Neuronal stem cell (in vitro differentiated cells): ENCODE results near the gene MPP2.

Source experiments
- DNase-seq: peaks from one replicate; pipeline ENCODE4 v3.0.0-alpha.2; 2013; ENCODE audit warnings: low spot score
- H2AFZ ChIP-seq: one replicate; pipeline ENCODE4 v1.6.1; 2013; ENCODE audit warnings: mild to moderate bottlenecking, low read length, inconsistent platforms
- H2AK5ac ChIP-seq: 2 replicates; pipeline ENCODE4 v1.6.1; 2013; ENCODE audit warnings: low read depth, mild to moderate bottlenecking, inconsistent platforms, low read length, moderate library complexity, mixed read lengths
- H2BK120ac ChIP-seq: 2 replicates; pipeline ENCODE4 v1.6.1; 2013; ENCODE audit warnings: low read depth, mild to moderate bottlenecking, inconsistent platforms, low read length, moderate library complexity, mixed read lengths
- H2BK12ac ChIP-seq: one replicate; pipeline ENCODE4 v1.6.1; 2013; ENCODE audit warnings: low read length, inconsistent platforms
- H2BK15ac ChIP-seq: 2 replicates; pipeline ENCODE4 v1.6.1; 2013; ENCODE audit warnings: mild to moderate bottlenecking, low read length, inconsistent platforms, mixed read lengths
- H2BK5ac ChIP-seq: one replicate; pipeline ENCODE4 v1.6.1; 2013; ENCODE audit warnings: inconsistent platforms, mild to moderate bottlenecking, low read length, moderate library complexity
- H3K14ac ChIP-seq: one replicate; pipeline ENCODE4 v1.6.1; 2013; ENCODE audit warnings: low read length, inconsistent platforms
- H3K18ac ChIP-seq: 2 replicates; pipeline ENCODE4 v1.6.1; 2013; ENCODE audit warnings: low read length, inconsistent platforms
- H3K23ac ChIP-seq: 2 replicates; pipeline ENCODE4 v1.6.1; 2013; ENCODE audit warnings: low read depth, mild to moderate bottlenecking, mixed read lengths, low read length, inconsistent platforms; ENCODE audit not compliant: poor library complexity
- H3K27ac ChIP-seq: replicated peaks from 3 replicates; pipeline ENCODE4 v1.5.1; 2013; ENCODE audit warnings: low read length, inconsistent platforms
- H3K27me3 ChIP-seq, 3 experiments: 2 replicates each; pipeline ENCODE4 v1.6.1; 2013; ENCODE audit warnings: low read length in 3 of 3, mild to moderate bottlenecking in 2 of 3, inconsistent platforms in 1 of 3, low read depth in 1 of 3, mixed read lengths in 1 of 3, moderate library complexity in 1 of 3; ENCODE audit not compliant: control insufficient read depth in 3 of 3, insufficient read depth in 3 of 3
- H3K36me3 ChIP-seq, 2 donors: replicated peaks in 1 of 2; 2 replicates each; pipeline ENCODE4 v1.6.1; 2013; ENCODE audit warnings: low read length in 2 of 2; ENCODE audit not compliant: control insufficient read depth in 2 of 2, insufficient read depth in 2 of 2
- H3K4ac ChIP-seq: 2 replicates; pipeline ENCODE4 v1.6.1; 2013; ENCODE audit warnings: inconsistent platforms, mild to moderate bottlenecking, low read length, moderate library complexity
- H3K4me1 ChIP-seq, 2 donors: 1 replicate in 1 of 2; 2 replicates in 1 of 2; pipeline ENCODE4 v1.6.1; 2013; ENCODE audit warnings: low read length in 2 of 2, low read depth in 1 of 2; ENCODE audit not compliant: control insufficient read depth in 2 of 2, insufficient read depth in 1 of 2
- H3K4me2 ChIP-seq: one replicate; pipeline ENCODE4 v1.6.1; 2013; ENCODE audit warnings: mild to moderate bottlenecking, low read length, inconsistent platforms; ENCODE audit not compliant: insufficient read depth, poor library complexity, severe bottlenecking
- H3K4me3 ChIP-seq, 2 donors: 2 replicates each; pipeline ENCODE4 v1.5.1; 2013; ENCODE audit warnings: low read length in 2 of 2, mild to moderate bottlenecking in 2 of 2, inconsistent platforms in 1 of 2, moderate library complexity in 1 of 2
- H3K79me1 ChIP-seq: one replicate; pipeline ENCODE4 v1.6.1; 2013; ENCODE audit warnings: low read depth, mild to moderate bottlenecking, inconsistent platforms, low read length, moderate library complexity
- H3K9ac ChIP-seq: one replicate; pipeline ENCODE4 v1.6.1; 2013; ENCODE audit warnings: mild to moderate bottlenecking, low read depth, low read length, inconsistent platforms; ENCODE audit not compliant: poor library complexity
- H3K9me3 ChIP-seq, 2 donors: replicated peaks in 1 of 2; 2 replicates each; pipeline versions ENCODE3 to v1.6.1; 2013; ENCODE audit warnings: low read length in 2 of 2, mild to moderate bottlenecking in 2 of 2, inconsistent platforms in 1 of 2, low read depth in 1 of 2, mixed read lengths in 1 of 2, moderate library complexity in 1 of 2; ENCODE audit not compliant: control insufficient read depth in 2 of 2, insufficient read depth in 1 of 2
- H4K8ac ChIP-seq: one replicate; pipeline ENCODE4 v1.6.1; 2013; ENCODE audit warnings: low read depth, mild to moderate bottlenecking, inconsistent platforms, low read length, moderate library complexity
- H4K91ac ChIP-seq: one replicate; pipeline ENCODE4 v1.6.1; 2013; ENCODE audit warnings: low read length, low read depth, mild to moderate bottlenecking, inconsistent platforms; ENCODE audit not compliant: poor library complexity
- WGBS, 2 donors: extraction: QIAGEN DNeasy Blood & Tissue Kit; methylation state at CpG; one replicate each; pipeline ENCODE4 v1.1.7; 2013; ENCODE audit warnings: missing lambda C conversion rate in 2 of 2, mixed read lengths in 1 of 2; ENCODE audit not compliant: insufficient read length in 2 of 2, insufficient replicate concordance in 1 of 2; ENCODE audit errors: extremely low coverage in 2 of 2; 5-methylcytosine and 5-hydroxymethylcytosine counted together

The MPP2 gene

GRCh38 chr17:43868226-43868994 is 38.9 kb downstream of the MPP2 start:
- Histone ChIP-seq H3K23ac (no peak overlapping the region), H3K4me3 (no peak overlapping the region), H2AFZ (no peak overlapping the region), H2BK120ac (no peak overlapping the region), H2BK15ac (no peak overlapping the region), H3K27me3 (peaks cover 0 to 8% (median 0%) of the 10 kb centered on the region in 3 experiments), H3K4me1 (peaks cover 0 to 12% of the 10 kb centered on the region in 2 donors), H3K9ac (no peak overlapping the region), H3K36me3 (no peaks in the 10 kb centered on the region), H4K91ac (no peak overlapping the region), H2AK5ac (no peak overlapping the region), H3K27ac (no peak overlapping the region), H3K79me1 (no peaks in the 10 kb centered on the region), H2BK5ac (no peak overlapping the region), H4K8ac (peak overlapping the region; percentile 65), H3K14ac (no peak overlapping the region), H3K4ac (no peak overlapping the region), H2BK12ac (no peak overlapping the region), H3K4me2 (no peak overlapping the region), H3K9me3 (peaks cover 2% of the 10 kb centered on the region in 2 donors), H3K18ac (no peak overlapping the region)
- no peak for DNase-seq
- WGBS, 2 donors: no CpG with 5 or more reads among the region's 10 CpGs

- H3K18ac ChIP-seq: peak overlapping the region; percentile 15
- H3K36me3 ChIP-seq: no peaks in the 10 kb centered on the region
- peak overlapping the region; percentile 53 for H2BK5ac ChIP-seq
- H3K27ac ChIP-seq: no peak overlapping the region
- peak overlapping the region; percentile 26 for H2BK15ac ChIP-seq
- no peak overlapping the region for H3K14ac ChIP-seq
- no peaks in the 10 kb centered on the region for H3K79me1 ChIP-seq
- H3K27me3 ChIP-seq: peaks cover 0 to 21% (median 0%) of the 10 kb centered on the region in 3 experiments
- DNase-seq: no peak
- H2BK12ac ChIP-seq: no peak overlapping the region
- H3K4me2 ChIP-seq: no peak overlapping the region
- H3K9me3 ChIP-seq: peaks cover 2% of the 10 kb centered on the region in 2 donors
- H3K23ac ChIP-seq: no peak overlapping the region
- H3K9ac ChIP-seq: no peak overlapping the region
- H4K91ac ChIP-seq: no peak overlapping the region
- no CpG with 5 or more reads among the region's 4 CpGs for WGBS, 2 donors
- no peak overlapping the region for H2BK120ac ChIP-seq
- H3K4me1 ChIP-seq: peaks cover 0 to 8% of the 10 kb centered on the region in 2 donors
- no peak overlapping the region for H4K8ac ChIP-seq
- no peak overlapping the region for H2AK5ac ChIP-seq
- no peak overlapping the region for H2AFZ ChIP-seq
- no peak overlapping the region for H3K4me3 ChIP-seq
- H3K4ac ChIP-seq: no peak overlapping the region
Observed at GRCh38 chr17:43864161-43864984, 43.0 kb downstream of the MPP2 start.

- no peak overlapping the region for H2BK12ac ChIP-seq
- H4K91ac ChIP-seq: no peak overlapping the region
- no peaks in the 10 kb centered on the region for H3K9me3 ChIP-seq
- H3K27me3 ChIP-seq: peaks cover 0 to 34% (median 0%) of the 10 kb centered on the region in 3 experiments
- no peak overlapping the region for H3K18ac ChIP-seq
- H3K23ac ChIP-seq: no peak overlapping the region
- DNase-seq: no peak
- H3K4me2 ChIP-seq: no peak overlapping the region
- H2BK5ac ChIP-seq: no peak overlapping the region
- no peak overlapping the region for H3K4me3 ChIP-seq
- no peak overlapping the region for H2BK15ac ChIP-seq
- peak overlapping the region; percentile 47 for H3K14ac ChIP-seq
- peaks cover 4 to 17% of the 10 kb centered on the region in 2 donors for H3K4me1 ChIP-seq
- H4K8ac ChIP-seq: no peak overlapping the region
- no peak overlapping the region for H3K27ac ChIP-seq
- H3K79me1 ChIP-seq: no peaks in the 10 kb centered on the region
- H3K4ac ChIP-seq: no peak overlapping the region
- no peak overlapping the region for H2AFZ ChIP-seq
- H3K36me3 ChIP-seq: no peaks in the 10 kb centered on the region
- WGBS, 2 donors: no CpG with 5 or more reads among the region's 9 CpGs
- H2AK5ac ChIP-seq: peak overlapping the region; percentile 87
- peak overlapping the region; percentile 39 for H3K9ac ChIP-seq
- no peak overlapping the region for H2BK120ac ChIP-seq
Observed at GRCh38 chr17:43861960-43862359, 45.4 kb downstream of the MPP2 start.
